ENCODE results near the gene DPYSL5.
"Not testable (repeated sequence)": the region's sequence is repeated elsewhere in the genome, so short reads cannot be mapped to it uniquely, and the experiment has no call there.

The DPYSL5 gene

GRCh38 chr2:26903676-26904075 lies 55.7 kb downstream of the DPYSL5 start:
- DNase-seq (ENCODE audit: low read depth): no peak

- DNase-seq (ENCODE audit: low read depth): no peak
These were observed 56.9 kb downstream of the DPYSL5 start for GRCh38 chr2:26904839-26905238.

- DNase-seq (ENCODE audit: low read depth): no peak
These were observed 57.6 kb downstream of the DPYSL5 start for GRCh38 chr2:26905341-26906198.

GRCh38 chr2:26907416-26907815 lies 59.5 kb downstream of the DPYSL5 start:
- DNase-seq (ENCODE audit: low read depth): no peak

GRCh38 chr2:26910176-26910575 lies 62.2 kb downstream of the DPYSL5 start:
- DNase-seq (ENCODE audit: low read depth): no peak

GRCh38 chr2:26911911-26912861 lies 64.3 kb downstream of the DPYSL5 start:
- DNase-seq (ENCODE audit: low read depth): no peak

GRCh38 chr2:26913606-26913998 lies 65.7 kb downstream of the DPYSL5 start:
- no peak for DNase-seq (ENCODE audit: low read depth)

GRCh38 chr2:26913999-26914658 lies 66.2 kb downstream of the DPYSL5 start:
- DNase-seq (ENCODE audit: low read depth): no peak

GRCh38 chr2:26914659-26915310 lies 66.9 kb downstream of the DPYSL5 start:
- DNase-seq (ENCODE audit: low read depth): no peak

- no peak for DNase-seq (ENCODE audit: low read depth)
These were observed 67.4 kb downstream of the DPYSL5 start for GRCh38 chr2:26915316-26915715.

- DNase-seq (ENCODE audit: low read depth): no peak
These were observed 68.3 kb downstream of the DPYSL5 start for GRCh38 chr2:26916128-26916692.

GRCh38 chr2:26917135-26917836 lies 69.4 kb downstream of the DPYSL5 start:
- DNase-seq (ENCODE audit: low read depth): no peak

GRCh38 chr2:26921323-26921722 lies 73.4 kb downstream of the DPYSL5 start:
- DNase-seq (ENCODE audit: low read depth): no peak

- DNase-seq (ENCODE audit: low read depth): no peak
These were observed 74.7 kb downstream of the DPYSL5 start for GRCh38 chr2:26922405-26923188.

GRCh38 chr2:26923189-26923466 lies 75.2 kb downstream of the DPYSL5 start:
- not testable (repeated sequence) for DNase-seq (ENCODE audit: low read depth)

GRCh38 chr2:26924731-26925099 lies 76.8 kb downstream of the DPYSL5 start:
- DNase-seq (ENCODE audit: low read depth): no peak

- no peak for DNase-seq (ENCODE audit: low read depth)
These were observed 77.3 kb downstream of the DPYSL5 start for GRCh38 chr2:26925100-26925791.

GRCh38 chr2:26927221-26927620 lies 79.3 kb downstream of the DPYSL5 start:
- DNase-seq (ENCODE audit: low read depth): no peak

GRCh38 chr2:26932974-26933373 lies 85.0 kb downstream of the DPYSL5 start:
- DNase-seq (ENCODE audit: low read depth): no peak
